ENCODE measurements around the gene DMBX1. TPM values are rescaled to one million over a fixed set of nuclear protein-coding genes. Genes with fewer than 3 reads are reported as not detected.

The DMBX1 gene
- total RNA-seq, 1 donor from 2014 or later: not detected

DNA sequence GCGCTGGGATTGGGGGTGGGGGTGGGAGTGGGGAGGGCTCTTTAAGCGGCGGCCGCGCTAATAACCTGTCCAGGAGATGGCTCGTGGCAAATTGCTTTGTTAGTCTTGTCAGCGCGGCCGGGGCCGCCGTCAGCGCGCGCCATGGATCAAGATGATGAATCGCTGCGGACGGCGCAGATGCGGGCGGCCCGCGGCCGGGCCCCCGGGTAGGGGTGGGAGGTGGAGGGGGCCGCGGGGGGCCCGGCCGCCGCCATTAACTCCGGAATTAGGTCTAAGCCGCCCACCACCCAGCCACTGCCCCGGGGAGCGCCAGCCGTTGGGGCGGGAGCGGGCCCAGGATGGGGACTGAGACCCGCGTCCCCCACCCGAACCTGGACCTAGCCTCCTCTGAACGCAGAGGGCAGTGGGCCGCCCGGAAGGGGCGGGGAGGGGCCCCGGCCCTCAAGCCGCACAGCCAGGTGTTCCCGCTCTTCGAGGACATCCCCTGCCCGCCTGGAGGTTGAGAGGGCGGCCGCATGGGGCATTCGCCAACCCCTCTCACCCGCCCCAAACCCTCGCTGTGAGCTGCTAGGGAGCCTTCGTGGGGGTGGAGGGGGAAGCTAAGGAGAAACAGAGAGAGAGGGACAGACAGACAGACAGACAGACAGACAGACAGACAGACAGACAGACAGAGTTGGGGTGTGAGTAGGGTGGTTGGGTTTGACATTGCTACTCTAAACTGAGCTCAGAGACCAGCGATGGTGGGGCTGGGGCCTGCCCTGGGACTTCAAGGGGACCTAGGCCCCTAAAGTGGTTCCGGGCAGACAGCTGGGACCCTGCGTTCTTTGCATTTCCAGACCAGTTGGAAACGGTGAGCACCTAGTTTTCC, 3.8 kb upstream of the DMBX1 start:
- Mint-ChIP-seq H3K4me1 (ENCODE audit: low read depth) (peaks cover 14% of the 10 kb centered on the region), H3K27ac (ENCODE audit: unreplicated experiment) (no peak overlapping the region)

DNA sequence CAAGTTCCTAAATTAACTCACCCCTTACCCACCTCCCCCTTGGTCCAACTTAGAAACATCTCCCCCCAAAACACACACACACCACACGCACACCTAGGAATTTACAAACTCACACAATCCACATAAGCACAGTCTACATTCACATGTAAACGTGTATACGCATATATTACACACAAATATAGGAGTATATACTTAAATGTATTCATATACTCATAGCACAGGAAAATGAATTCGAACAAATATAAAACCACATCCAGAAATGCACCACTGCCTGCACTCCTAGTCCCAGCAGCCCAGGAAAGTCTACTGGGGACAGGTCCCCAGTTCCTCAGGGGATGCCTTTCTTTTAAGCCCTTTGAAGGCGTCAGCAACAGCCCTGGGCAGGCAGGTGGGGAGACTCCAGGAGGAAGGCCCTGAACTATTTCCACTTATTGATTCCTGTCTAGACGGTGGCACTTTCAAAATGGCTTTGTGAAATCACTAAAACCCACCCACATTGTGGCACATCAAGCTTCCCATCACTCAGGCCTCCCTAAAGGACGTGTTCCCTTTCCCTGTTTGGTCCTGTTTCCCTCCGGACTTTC, 3.1 kb upstream of the DMBX1 start:
- TF ChIP-seq, protein P1, sequence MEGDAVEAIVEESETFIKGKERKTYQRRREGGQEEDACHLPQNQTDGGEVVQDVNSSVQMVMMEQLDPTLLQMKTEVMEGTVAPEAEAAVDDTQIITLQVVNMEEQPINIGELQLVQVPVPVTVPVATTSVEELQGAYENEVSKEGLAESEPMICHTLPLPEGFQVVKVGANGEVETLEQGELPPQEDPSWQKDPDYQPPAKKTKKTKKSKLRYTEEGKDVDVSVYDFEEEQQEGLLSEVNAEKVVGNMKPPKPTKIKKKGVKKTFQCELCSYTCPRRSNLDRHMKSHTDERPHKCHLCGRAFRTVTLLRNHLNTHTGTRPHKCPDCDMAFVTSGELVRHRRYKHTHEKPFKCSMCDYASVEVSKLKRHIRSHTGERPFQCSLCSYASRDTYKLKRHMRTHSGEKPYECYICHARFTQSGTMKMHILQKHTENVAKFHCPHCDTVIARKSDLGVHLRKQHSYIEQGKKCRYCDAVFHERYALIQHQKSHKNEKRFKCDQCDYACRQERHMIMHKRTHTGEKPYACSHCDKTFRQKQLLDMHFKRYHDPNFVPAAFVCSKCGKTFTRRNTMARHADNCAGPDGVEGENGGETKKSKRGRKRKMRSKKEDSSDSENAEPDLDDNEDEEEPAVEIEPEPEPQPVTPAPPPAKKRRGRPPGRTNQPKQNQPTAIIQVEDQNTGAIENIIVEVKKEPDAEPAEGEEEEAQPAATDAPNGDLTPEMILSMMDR (IDR thresholded peaks at IDR 0.05): no peak
- Mint-ChIP-seq H3K4me1 (ENCODE audit: low read depth) (peaks cover 14% of the 10 kb centered on the region), H3K9me3 (ENCODE audit: low read depth) (no peaks in the 10 kb centered on the region), H3K4me3 (ENCODE audit: unreplicated experiment) (no peak overlapping the region), H3K27ac (ENCODE audit: unreplicated experiment) (no peak overlapping the region), H3K27me3 (ENCODE audit: low read depth) (peaks cover 74% of the 10 kb centered on the region), H3K36me3 (ENCODE audit: low read depth) (no peaks in the 10 kb centered on the region)
- DNase-seq (ENCODE audit: low spot score): no peak

More for the DNA sequence above, 3.8 kb upstream of the DMBX1 start:
- H3K27me3 Mint-ChIP-seq (ENCODE audit: low read depth): peaks cover 73% of the 10 kb centered on the region
- no peaks in the 10 kb centered on the region for H3K36me3 Mint-ChIP-seq (ENCODE audit: low read depth)
- no peaks in the 10 kb centered on the region for H3K9me3 Mint-ChIP-seq (ENCODE audit: low read depth)
- TF ChIP-seq, protein P1 (IDR thresholded peaks at IDR 0.05): no peak
- no peak overlapping the region for H3K4me3 Mint-ChIP-seq (ENCODE audit: unreplicated experiment)
- no peak for DNase-seq (ENCODE audit: low spot score)

DNA sequence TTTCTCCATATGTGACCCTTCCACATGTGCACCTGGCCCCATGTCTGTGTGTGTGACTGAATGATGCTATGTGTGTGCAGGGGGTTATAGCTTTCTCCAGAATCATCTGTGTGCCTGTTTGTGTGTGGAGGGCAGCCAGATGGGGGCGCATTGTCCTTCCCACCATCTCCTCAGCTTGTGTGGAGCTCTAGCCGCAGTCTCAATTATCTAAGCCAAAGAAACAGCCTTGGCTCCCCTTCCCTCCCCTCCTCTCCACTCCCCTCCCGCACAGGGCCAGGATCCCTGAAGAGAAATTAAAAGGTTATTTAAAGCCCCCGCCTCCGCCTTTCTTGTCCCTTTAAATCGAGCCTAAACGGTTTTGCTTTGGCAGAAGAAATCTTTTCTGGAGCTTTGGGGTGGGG, 1.8 kb upstream of the DMBX1 start:
- peaks cover 76% of the 10 kb centered on the region for H3K27me3 Mint-ChIP-seq (ENCODE audit: low read depth)
- peaks cover 3% of the 10 kb centered on the region for H3K36me3 Mint-ChIP-seq (ENCODE audit: low read depth)
- H3K4me1 Mint-ChIP-seq (ENCODE audit: low read depth): peaks cover 14% of the 10 kb centered on the region
- H3K9me3 Mint-ChIP-seq (ENCODE audit: low read depth): no peaks in the 10 kb centered on the region
- TF ChIP-seq, protein P1 (IDR thresholded peaks at IDR 0.05): peak; percentile 51
- H3K27ac Mint-ChIP-seq (ENCODE audit: unreplicated experiment): no peak overlapping the region
- no peak for DNase-seq (ENCODE audit: low spot score)
- H3K4me3 Mint-ChIP-seq (ENCODE audit: unreplicated experiment): no peak overlapping the region

DNA sequence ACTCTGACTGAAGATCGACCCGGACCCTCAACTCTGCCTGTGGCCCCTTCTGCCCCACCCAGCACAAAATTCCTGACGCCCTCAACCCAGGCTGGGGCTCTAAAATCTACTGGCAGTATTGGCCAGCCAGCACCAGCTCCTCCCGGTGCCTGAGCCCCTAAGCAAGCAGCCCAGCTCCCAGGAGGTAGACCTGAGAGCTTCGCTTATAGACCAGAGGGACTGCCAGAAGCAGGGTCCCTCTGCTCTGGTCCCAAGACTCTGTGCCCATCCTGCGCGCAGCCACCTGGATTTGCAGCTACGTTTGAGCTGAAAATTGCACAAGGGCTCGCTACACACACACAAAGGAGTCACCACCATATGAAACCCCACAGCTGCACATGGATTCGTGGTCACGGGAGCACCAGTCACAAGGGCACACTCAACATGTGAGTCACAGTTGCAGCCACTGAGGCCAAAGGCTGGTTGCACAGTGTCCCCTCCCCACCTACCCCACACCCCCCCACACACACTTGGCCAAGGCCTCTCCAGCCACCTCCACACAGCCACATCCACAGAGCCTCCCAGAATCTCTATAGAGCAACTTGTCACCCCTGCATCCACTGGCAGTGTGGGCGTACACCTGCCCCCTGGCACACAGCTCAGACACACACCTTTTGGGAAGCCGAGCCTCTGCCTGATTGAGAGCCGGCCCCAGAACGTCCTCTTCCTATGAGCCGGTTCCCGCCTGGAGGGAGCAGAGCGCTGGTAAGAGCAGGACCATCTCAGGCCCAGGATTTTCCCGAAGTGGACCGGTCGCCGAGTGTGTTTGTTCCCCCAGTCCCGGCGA, 1.1 kb upstream of the DMBX1 start:
- peaks cover 14% of the 10 kb centered on the region for H3K4me1 Mint-ChIP-seq (ENCODE audit: low read depth)
- peak overlapping the region; percentile 44 for H3K4me3 Mint-ChIP-seq (ENCODE audit: unreplicated experiment)
- DNase-seq (ENCODE audit: low spot score): peak; percentile 56
- no peak overlapping the region for H3K27ac Mint-ChIP-seq (ENCODE audit: unreplicated experiment)
- peaks cover 78% of the 10 kb centered on the region for H3K27me3 Mint-ChIP-seq (ENCODE audit: low read depth)
- H3K36me3 Mint-ChIP-seq (ENCODE audit: low read depth): peaks cover 3% of the 10 kb centered on the region
- no peaks in the 10 kb centered on the region for H3K9me3 Mint-ChIP-seq (ENCODE audit: low read depth)
- TF ChIP-seq, protein P1 (IDR thresholded peaks at IDR 0.05): no peak

DNA sequence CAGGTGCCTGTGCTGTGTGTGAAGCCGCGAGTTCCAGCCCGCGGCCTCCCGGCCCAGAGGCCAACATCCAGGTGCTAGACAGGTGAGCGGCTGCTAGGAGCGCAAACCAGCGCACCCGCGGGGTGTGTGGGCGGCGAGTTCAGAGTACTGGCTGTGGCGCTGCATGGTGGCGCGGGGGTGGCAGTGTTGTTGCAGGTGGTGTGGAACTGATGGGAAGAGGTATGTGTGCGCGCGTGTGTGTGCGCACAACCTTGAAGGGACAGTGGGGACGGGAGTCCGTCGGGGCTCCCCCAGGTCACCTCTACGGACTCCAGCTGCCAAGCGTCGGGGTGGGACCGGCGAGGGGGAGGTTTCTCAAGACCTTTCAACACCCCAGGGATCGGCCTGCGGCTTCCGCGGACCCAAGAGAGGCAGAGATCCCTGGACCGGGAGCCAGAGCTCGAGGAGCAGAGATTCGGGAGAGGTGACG, 433 bp upstream of the DMBX1 start:
- Mint-ChIP-seq H3K27me3 (ENCODE audit: low read depth) (peaks cover 83% of the 10 kb centered on the region), H3K27ac (ENCODE audit: unreplicated experiment) (no peak overlapping the region), H3K9me3 (ENCODE audit: low read depth) (no peaks in the 10 kb centered on the region), H3K4me3 (ENCODE audit: unreplicated experiment) (peak overlapping the region; percentile 44), H3K36me3 (ENCODE audit: low read depth) (peaks cover 3% of the 10 kb centered on the region), H3K4me1 (ENCODE audit: low read depth) (peaks cover 14% of the 10 kb centered on the region)
- peak; percentile 85 for DNase-seq (ENCODE audit: low spot score)
- TF ChIP-seq, protein P1 (IDR thresholded peaks at IDR 0.05): no peak

Data from chondrocyte (in vitro differentiated cells).